GM21526 (cell line): ENCODE data around the gene ITPRID2.
"Not testable (repeated sequence)": the region's sequence is repeated elsewhere in the genome, so short reads cannot be mapped to it uniquely, and the experiment has no call there.

Source experiments
- ATAC-seq: cut with Tn5 transposase; IDR thresholded peaks from one replicate; pipeline ENCODE4 v1.9.1; 2021; ENCODE audit warnings: moderate library complexity; ENCODE audit not compliant: unreplicated experiment, low FRiP score

Gene ITPRID2

DNA sequence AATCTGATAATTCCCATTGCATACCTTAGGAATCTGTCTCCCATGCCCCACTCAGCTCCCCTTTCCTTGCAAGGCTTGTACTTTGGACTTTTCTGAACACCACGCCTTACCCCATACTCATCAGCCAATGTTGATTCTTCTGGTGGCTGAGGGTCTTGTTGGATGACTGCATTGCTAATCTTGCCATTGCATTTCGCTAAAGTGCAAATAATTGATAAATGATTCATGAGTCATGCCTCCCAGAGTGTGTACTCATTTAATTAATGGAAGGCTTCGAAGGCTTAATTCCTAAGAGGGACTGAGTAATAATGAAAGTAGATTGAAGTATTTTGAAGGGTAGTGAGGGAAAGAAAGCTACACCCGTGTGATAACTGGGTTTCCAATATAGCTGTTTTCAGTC is 66.1 kb downstream of the ITPRID2 start:
- no peak for ATAC-seq

DNA sequence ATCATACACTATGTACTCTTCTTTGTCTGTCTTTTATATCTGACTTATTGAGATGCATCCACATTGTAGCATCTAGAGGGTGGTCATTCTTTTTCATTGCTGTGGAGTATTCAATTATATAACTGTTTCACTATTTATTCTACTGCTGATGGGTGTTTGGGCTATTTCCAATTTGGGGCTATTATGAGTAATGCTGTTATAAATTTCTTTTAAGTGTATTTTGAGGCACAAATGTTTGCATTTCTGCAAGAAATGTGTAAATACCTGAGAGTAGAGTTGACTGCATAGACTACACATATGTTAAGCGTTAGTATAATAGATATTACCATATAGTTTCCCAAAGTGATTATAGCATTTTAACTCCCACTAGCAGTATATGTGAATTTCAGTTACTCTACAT is 67.2 kb downstream of the ITPRID2 start:
- no peak for ATAC-seq

DNA sequence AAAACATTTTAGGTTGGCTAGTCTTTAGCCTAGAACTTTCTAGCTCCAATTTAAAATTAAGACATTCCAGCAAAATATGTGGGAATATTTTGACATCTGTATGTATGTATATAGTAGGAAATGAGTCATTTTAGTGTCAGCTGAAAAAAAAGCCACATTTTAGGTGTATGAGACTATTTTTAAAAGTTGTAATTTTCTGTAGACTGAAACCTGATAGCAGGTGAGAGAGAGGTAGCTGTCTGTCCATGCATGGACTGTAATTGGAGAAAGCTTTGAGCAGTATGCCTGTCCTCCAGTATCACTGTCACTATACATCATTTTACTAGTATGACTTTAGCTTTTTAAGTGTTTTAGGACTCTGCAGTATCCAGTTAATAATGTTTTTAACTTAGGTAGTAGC is 68.0 kb downstream of the ITPRID2 start:
- no peak for ATAC-seq

DNA sequence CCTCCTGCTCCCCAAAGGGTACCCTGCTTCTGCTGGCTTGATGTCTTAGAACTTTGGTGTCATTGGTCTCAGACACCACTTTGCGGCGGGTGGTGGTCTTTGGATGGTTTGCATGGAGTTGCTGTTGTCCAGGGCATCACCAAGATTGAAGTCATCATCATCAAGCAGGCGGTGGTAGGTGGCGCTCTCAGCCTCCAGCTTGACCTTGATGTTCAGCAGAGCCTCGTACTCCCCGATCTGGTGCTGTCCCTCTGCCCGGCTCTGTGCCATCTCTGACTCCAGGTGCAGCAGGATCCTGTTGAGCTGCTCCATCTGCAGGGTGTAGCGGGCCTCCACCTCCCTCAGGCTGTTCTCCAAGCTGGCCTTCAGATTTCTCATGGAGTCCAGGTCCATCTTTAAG is 69.6 kb downstream of the ITPRID2 start:
- ATAC-seq: not testable (repeated sequence)

DNA sequence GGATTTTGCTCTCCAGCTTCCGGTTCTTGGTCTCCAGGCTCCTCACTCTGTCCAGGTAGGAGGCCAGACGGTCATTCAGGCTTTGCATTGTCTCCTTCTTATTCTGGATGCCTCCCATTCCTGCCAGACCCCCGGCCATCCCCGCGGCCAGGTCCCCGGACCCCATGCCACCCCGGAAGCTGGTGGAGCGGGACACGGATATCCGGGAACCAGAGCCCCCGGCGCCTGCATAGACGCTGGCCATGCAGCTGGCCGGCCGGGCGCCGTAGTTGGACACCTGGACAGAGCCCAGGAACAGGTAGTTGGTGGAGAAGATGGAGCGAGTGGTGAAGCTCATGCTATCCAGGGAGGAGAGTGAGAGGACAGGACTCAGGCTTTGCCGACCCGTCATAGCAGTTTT is 70.6 kb downstream of the ITPRID2 start:
- no peak for ATAC-seq

DNA sequence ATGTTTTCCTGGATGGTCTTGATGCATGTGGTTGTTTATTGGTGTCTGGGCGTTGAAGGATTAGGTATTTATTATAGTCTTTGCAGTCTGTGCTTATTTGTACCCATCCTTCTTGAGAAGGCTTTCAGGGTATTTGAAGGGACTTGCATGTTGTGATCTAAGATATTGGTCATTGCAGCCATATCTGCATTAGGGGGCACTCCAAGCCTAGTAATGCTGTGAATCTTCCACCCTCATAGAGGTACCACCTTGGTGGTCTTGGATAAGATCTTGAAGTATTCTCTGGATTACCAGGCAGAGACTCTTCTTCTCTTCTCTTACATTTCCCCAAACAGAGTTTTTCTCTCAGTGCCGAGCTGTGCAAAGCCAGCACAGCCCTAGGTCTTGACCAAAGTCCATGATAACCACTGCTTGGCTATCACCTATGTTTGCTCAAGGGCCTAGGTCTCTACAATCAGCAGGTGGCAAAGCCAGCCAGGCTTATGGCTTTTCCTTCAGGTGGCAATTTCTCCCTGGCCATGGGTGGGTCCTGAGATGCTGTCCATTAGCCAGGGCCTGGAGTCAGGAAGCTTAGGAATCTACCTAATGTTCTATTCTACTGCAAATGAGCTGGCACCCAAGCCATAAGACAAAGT is 78.7 kb downstream of the ITPRID2 start:
- no peak for ATAC-seq

DNA sequence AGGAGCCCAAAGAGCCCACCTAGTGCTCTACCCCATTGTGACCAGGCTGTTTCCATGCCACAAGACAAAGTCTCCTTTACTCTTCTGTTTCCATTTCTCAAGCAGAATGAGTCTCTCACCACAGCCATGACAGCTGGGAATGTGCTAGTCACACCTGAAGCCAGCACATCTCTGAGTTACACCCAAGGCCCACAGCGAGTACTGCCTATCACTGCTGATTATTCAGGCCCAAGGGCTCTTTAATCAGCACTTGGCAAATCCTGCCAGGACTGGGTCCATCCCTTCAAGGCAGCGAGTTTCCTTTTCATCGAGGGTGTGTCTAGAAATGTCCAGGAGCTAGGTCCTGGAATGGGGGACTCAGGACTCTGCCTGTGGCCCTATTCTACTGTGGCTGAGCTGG is 79.5 kb downstream of the ITPRID2 start:
- no peak for ATAC-seq

DNA sequence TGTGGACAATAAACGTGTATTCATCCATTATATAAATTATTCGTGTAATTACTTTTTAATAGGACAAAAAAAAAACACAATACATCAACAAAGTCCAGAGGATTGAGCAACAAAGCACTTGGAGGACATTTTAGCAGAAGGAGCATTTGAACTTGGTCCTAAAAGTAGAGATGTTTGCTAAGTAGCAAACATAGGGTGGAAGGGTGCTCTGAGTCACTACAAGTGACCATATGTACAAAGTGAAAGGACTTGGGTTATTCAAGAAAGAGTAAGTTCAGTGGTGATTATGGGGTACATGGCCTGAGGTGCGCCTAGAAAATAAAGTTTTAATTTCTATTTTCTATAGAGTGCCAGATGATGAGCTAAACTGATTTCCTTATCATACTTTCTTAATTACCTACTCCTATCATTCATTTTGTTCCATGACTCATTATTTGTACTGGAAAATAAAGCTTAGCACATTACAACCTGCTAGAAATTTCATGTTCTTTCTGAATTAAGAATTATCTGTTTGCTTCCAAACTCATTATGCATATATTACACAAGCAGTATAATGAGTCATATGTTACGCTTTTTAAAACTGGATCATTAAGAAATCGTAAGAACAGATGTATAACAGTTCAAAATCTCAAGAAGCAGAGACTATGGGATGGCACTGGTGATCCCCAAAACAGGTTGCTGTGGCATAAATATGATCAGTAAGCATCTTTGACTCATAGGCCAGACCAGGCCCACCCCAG is 81.1 kb downstream of the ITPRID2 start:
- ATAC-seq: no peak

DNA sequence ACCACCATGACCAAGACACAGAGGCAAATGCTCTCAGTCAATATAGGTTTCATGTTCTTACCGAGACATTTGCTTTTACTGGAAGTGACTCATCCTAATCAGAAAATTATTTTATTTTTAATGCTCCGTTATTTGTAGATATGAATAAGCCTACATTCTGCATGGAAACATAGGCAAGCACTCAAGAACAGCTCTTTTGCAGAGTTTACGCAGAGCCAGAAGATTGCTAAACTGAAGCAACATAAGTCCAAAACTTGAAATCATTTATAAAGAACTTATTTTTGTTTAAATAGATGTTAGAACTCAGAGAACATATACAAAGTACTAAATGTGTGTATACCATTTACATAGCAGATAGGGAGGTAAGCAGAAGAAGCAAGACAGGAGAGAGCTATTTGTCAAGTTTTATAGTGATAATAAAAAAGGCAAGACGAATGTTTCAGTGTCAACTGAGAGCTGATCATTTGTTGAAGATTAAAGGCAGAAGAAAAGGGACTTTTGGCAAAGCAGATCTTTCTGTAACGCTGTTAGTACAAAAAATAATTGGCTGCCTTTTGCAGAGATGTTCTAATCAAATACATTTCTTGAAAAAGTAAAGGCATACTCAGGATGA is 81.7 kb downstream of the ITPRID2 start:
- ATAC-seq: no peak

DNA sequence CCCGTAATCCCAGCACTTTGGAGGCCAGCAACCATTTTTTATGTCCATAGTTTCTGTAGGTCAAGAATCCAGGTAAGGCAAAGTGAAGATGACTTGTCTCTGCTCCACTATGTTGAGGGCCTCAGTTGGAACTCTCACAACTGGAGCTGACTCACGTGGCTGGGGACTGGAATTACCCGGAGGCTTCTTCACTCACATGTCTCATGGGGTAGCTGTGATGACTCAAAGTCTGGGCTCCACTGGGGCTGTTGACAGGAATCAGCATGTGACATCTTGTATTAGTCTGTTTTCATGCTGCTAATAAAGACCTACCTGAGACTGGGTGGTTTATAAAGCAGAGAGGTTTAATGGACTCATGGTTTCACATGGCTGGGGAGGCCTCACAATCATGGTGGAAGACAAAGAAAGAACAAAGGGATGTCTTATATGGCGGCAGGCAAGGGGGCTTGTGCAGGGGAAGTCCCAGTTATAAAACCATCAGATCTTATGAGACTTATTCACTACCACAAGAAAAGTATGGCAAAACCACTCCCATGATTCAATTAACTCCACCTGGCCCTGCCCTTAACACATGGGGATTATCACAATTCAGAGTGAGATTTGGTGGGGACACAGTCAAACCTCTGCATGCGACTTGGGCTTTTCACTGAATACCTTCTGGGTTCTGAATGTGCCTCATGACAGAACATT is 86.3 kb downstream of the ITPRID2 start:
- ATAC-seq: no peak

DNA sequence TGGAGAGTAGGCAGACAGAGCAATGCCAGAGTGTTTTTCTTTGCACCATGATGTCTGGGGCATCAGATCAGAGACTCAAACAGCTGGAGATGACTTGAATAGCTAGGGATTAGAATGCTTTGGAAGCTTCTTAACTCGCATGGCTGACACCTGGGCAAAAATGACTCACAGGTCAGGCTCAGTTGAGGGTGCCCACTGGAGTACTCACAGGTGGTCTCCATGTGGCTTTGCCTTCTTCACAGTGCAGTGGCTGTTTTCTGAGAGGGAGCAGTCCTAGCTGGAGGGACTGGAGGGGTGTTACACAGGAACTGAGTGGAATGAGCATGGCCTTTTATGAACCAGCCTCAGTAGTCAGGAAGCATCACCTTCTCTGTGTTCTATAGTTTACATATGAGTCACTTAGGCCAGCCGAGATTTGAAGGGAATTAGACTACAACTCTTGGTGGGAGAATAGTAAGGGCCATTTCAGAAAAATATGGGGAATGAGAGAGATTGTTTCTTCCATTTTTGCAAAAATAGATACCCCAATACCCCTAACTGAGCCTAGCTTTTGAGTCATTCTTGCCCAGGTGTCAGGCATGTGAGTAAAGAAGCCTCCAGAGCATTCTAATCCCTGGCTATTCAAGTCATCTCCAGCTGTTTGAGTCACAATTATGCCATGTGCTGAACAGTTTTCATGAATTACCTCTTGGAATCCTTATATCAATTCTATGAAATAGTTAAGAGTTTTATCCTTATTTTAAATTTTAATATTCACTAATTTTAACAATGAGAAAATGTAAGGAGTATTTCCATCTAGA is 87.0 kb downstream of the ITPRID2 start:
- no peak for ATAC-seq
